NCI-H1417 treated with DMSO at 0.1 percent for 48 hours (cell line): Measurements from ENCODE around the gene PSMB8.
"Not testable (repeated sequence)": the region's sequence is repeated elsewhere in the genome, so short reads cannot be mapped to it uniquely, and the experiment has no call there.

ENCODE experiments used
- DNase-seq: peaks from one replicate; lab custom pipeline; 2025; lab: John Stamatoyannopoulos, UW

The PSMB8 gene

GRCh38 chr6:32836873-32837272 is 7.0 kb downstream of the PSMB8 start:
- no peak for DNase-seq

- no peak for DNase-seq
Measured at GRCh38 chr6:32835167-32835893, 8.5 kb downstream of the PSMB8 start.

DNA sequence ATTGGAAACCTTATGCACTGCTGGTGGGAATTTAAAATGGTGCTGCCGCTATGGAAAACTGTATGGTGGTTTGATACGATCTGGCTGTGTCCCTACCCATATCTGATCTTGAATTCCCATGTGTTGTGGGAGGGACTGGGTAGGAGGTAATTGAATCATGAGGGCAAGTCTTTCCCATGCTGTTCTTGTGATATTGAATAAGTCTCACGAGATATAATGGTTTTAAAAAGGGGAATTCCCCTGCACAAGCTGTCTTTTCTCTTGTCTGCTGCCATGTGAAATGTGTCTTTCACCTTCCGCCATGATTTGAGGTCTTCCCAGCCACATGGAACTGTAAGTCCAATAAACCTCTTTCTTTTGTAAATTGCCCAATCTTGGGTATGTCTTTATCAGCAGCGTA is 10.2 kb downstream of the PSMB8 start:
- DNase-seq: no peak

- no peak for DNase-seq
Measured at GRCh38 chr6:32832535-32832934, 11.3 kb downstream of the PSMB8 start.

GRCh38 chr6:32830936-32831335 is 12.9 kb downstream of the PSMB8 start:
- no peak for DNase-seq

- no peak for DNase-seq
Measured at GRCh38 chr6:32830017-32830416, 13.8 kb downstream of the PSMB8 start.

DNA sequence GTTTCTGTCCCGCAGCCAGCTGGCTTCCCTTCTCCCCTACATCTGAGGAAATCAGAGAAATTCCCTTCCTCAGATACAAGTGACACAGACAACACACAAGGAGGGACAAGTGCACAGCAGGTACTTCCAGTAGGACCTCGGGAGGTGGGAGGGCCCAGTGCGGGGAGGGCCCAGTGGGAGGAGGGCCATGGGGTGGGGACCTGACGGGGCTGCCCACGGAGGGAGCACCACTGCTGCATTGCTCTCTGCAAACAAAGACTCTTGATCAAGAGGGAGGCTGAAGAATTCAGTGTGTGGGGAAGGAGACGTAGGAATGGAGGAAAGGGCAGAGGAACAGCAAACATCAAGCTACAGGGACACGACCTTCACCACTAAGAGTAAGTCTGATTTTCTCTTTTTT is 14.4 kb downstream of the PSMB8 start:
- no peak for DNase-seq

- DNase-seq: no peak
Measured at GRCh38 chr6:32827025-32827424, 16.8 kb downstream of the PSMB8 start.

- DNase-seq: no peak
Measured at GRCh38 chr6:32825966-32826365, 17.9 kb downstream of the PSMB8 start.

GRCh38 chr6:32819729-32820128 is 24.1 kb downstream of the PSMB8 start:
- no peak for DNase-seq

- DNase-seq: no peak
Measured at GRCh38 chr6:32818867-32819266, 25.0 kb downstream of the PSMB8 start.

- no peak for DNase-seq
Measured at GRCh38 chr6:32816746-32817204, 27.1 kb downstream of the PSMB8 start, which contains the start of gene HLA-DOB. Gene HLA-DOB (minus strand): TSS chr6:32817002. CDS start chr6:32816951, 51 bp downstream.

- no peak for DNase-seq
Measured at GRCh38 chr6:32815996-32816395, 27.9 kb downstream of the PSMB8 start.

DNA sequence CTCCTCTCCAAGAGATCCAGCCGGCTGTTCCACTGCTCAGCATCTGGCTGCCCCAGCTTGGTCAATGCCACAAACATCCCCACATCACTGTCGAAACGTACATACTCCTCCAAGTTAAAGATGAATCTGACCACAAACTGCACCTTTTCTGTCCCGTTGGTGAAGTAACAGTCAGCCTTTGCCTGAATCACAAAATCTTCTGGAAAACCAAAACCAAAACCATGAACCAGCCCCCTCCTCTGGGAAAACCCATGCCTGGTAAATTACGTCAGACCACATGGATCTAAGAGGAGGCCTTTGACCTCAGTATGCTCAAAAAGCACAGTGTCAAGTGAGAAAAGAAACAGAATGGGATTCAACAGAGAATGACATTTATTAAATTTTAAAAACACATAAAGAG is 28.7 kb downstream of the PSMB8 start:
- no peak for DNase-seq

DNA sequence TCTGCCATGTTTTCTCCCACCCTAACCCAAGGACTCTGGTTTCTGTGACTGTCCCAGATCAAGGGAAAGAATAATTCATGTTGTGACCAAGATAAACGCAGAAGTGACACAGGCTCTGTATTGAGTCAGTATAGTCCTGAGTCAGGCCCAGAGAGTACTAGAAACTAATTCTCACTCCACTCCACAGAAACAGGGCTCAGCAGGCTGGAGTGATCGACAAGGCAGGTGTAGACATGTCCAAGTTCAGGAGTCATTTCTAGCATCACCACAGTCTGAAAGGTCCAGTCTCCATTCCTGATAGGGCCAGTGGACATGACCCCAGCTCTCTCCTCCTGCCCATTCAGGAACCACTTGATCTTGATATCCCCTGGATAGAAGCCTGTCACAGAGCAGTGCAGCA is 29.7 kb downstream of the PSMB8 start:
- no peak for DNase-seq

GRCh38 chr6:32809171-32809570 is 34.7 kb downstream of the PSMB8 start:
- no peak for DNase-seq

DNA sequence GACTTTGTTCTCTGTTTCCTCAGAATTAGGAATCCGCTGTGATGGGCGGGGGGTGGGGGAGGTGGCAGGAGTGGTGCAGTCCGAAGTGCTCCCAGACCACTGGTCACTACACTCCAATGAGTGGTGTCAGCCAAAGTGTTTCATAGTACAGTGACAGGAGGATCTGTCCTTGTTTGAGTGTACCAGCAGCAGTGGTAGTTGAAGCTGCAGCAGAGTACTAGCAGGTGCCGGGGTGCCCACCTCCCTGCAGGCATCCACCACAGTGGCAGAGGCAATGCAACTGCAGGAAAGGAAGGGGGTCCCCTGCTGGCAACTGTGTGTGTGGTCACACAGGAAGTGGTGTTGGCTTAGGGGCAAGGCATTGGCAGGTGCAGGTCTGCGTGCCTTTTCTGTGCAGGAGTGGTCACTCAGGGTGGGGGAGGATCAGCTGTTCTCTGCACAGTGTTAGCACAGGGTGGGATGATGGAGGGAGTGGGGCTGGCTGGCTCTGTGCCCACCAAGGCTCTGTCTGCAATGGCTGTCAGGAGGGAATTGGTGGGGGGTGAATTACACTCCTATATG is 36.7 kb downstream of the PSMB8 start:
- no peak for DNase-seq

DNA sequence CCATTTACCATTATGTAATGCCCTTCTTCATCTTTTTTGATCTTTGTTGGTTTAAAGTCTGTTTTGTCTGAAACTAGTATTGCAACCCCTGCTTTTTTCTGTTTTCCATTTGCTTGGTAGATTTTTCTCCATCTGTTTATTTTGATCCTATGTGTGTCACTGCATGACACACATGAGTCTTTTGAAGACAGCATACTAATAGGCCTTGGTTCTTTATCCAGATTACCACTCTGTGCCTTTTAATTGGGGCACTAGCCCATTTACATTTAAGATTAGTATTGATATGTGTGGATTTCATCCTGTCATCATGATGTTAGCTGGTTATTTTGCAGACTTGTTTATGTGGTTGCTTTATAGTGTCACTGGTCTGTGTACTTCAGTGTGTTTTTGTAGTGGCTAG is 38.4 kb downstream of the PSMB8 start:
- DNase-seq: not testable (repeated sequence)

- no peak for DNase-seq
Measured at GRCh38 chr6:32803416-32803815, 40.4 kb downstream of the PSMB8 start.

GRCh38 chr6:32799740-32800139 is 44.1 kb downstream of the PSMB8 start:
- no peak for DNase-seq

DNA sequence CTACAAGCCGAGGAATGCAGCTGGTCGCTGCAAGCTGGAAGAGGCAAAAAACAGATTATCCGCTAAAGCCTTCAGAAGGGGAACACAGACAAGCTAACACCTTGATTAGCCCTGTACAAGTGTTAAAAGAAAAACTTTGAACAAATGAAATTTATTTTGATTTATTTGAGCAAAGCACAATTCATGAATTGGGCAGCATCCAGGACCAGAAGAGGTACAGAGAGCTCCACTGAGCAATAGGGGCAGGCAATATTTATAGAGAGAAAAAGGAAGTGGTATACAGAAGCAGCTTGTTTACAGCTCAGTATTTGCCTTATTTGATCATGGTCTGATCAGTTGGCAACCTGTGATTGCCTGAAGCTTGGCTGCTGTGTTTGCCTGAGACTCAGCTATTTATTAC is 44.7 kb downstream of the PSMB8 start:
- no peak for DNase-seq

- DNase-seq: no peak
Measured at GRCh38 chr6:32796848-32797776, 46.7 kb downstream of the PSMB8 start.

- DNase-seq: no peak
Measured at GRCh38 chr6:32794510-32794909, 49.3 kb downstream of the PSMB8 start.
